GM23338 (cell line): ENCODE measurements around the gene PAX3. TPM values are rescaled to one million over a fixed set of nuclear protein-coding genes. Genes with fewer than 3 reads are reported as not detected.

Experiments used
- ATAC-seq: fragments of 200-7000 bp; cut with Tn5 transposase; 3 replicates; pipeline ENCODE4 v1.9.1; 2020
- DNase-seq: peaks from one replicate; pipeline ENCODE4 v3.0.0-alpha.2; 2015; ENCODE audit warnings: low spot score
- H2AFZ ChIP-seq: fragments of 200-600 bp; sonication (generic); 2 replicates; pipeline ENCODE4 v1.8.0; 2016; ENCODE audit warnings: antibody characterized with exemption, mild to moderate bottlenecking, moderate library complexity
- H3F3A ChIP-seq: fragments of 200-600 bp; sonication (generic); replicated peaks from 2 replicates; pipeline ENCODE4 v1.8.0; 2017; ENCODE audit warnings: antibody characterized with exemption, mixed run types, low read depth
- H3K27ac ChIP-seq: fragments of 200-600 bp; sonication (generic); 2 replicates; pipeline ENCODE4 v1.6.1; 2016; ENCODE audit warnings: low read depth
- H3K27me3 ChIP-seq: fragments of 200-600 bp; sonication (generic); 2 replicates; pipeline ENCODE4 v1.8.0; 2016; ENCODE audit warnings: mild to moderate bottlenecking, mixed run types, moderate library complexity; ENCODE audit not compliant: insufficient read depth
- H3K36me3 ChIP-seq: fragments of 200-600 bp; sonication (generic); 2 replicates; pipeline ENCODE4 v1.8.0; 2016; ENCODE audit warnings: mild to moderate bottlenecking; ENCODE audit not compliant: insufficient read depth
- H3K4me1 ChIP-seq: fragments of 200-600 bp; sonication (generic); 2 replicates; pipeline ENCODE4 v1.8.0; 2016; ENCODE audit warnings: mild to moderate bottlenecking, moderate library complexity; ENCODE audit not compliant: insufficient read depth
- H3K4me2 ChIP-seq: fragments of 200-600 bp; sonication (generic); 2 replicates; pipeline ENCODE4 v1.7.1; 2017; ENCODE audit warnings: mixed run types
- H3K4me3 ChIP-seq: fragments of 200-600 bp; sonication (generic); 2 replicates; pipeline ENCODE4 v1.6.1; 2016; ENCODE audit warnings: mixed run types
- H3K79me2 ChIP-seq: fragments of 200-600 bp; sonication (generic); replicated peaks from 2 replicates; pipeline ENCODE4 v1.8.0; 2017; ENCODE audit warnings: mild to moderate bottlenecking; ENCODE audit not compliant: insufficient read depth
- H3K9me2 ChIP-seq: fragments of 200-600 bp; sonication (generic); 2 replicates; pipeline ENCODE4 v1.8.0; 2017; ENCODE audit not compliant: insufficient read depth
- H4K20me1 ChIP-seq: fragments of 200-600 bp; sonication (generic); replicated peaks from 2 replicates; pipeline ENCODE4 v1.8.0; 2017; ENCODE audit warnings: mild to moderate bottlenecking; ENCODE audit not compliant: insufficient read depth
- H3K27ac Mint-ChIP-seq: 2 replicates; pipeline ENCODE4 v1.8.0; 2020; ENCODE audit warnings: inconsistent platforms, mild to moderate bottlenecking, moderate library complexity, mixed read lengths
- H3K27me3 Mint-ChIP-seq: 3 replicates; pipeline ENCODE4 v1.8.0; 2022; ENCODE audit warnings: low read depth, mild to moderate bottlenecking, moderate library complexity, mixed read lengths, inconsistent platforms; ENCODE audit not compliant: insufficient read depth, poor library complexity
- H3K36me3 Mint-ChIP-seq: 3 replicates; pipeline ENCODE4 v1.8.0; 2021; ENCODE audit warnings: low read depth, mild to moderate bottlenecking, inconsistent platforms, moderate library complexity, mixed read lengths
- H3K4me1 Mint-ChIP-seq: 3 replicates; pipeline ENCODE4 v1.8.0; 2020; ENCODE audit warnings: mild to moderate bottlenecking, inconsistent platforms, mixed read lengths
- H3K4me3 Mint-ChIP-seq: 3 replicates; pipeline ENCODE4 v1.8.0; 2021; ENCODE audit warnings: moderate library complexity, mild to moderate bottlenecking, inconsistent platforms, mixed read lengths
- H3K9me3 Mint-ChIP-seq: 3 replicates; pipeline ENCODE4 v1.8.0; 2020; ENCODE audit warnings: moderate library complexity, mild to moderate bottlenecking, inconsistent platforms, mixed read lengths
- CREB1 ChIP-seq: fragments of 250-450 bp; sonication (Bioruptor Pico); IDR thresholded peaks from 2 replicates; pipeline ENCODE4 v1.5.0; 2020; ENCODE audit warnings: low read depth, mild to moderate bottlenecking, moderate library complexity
- CTCF ChIP-seq, 2 experiments: fragments of 200-600 bp in 1 of 2; sonication (generic) in 1 of 2; conservative IDR thresholded peaks; 2 replicates each; pipeline versions ENCODE4 v1.5.1 to v1.6.1; 2016 to 2017; ENCODE audit warnings: antibody characterized with exemption in 2 of 2, low read depth in 2 of 2, mild to moderate bottlenecking in 2 of 2, moderate library complexity in 1 of 2
- ETS1 ChIP-seq: IDR thresholded peaks from 2 replicates; pipeline ENCODE4 v1.6.1; 2016; ENCODE audit warnings: antibody characterized with exemption
- EZH2 ChIP-seq: fragments of 200-600 bp; sonication (generic); IDR thresholded peaks from one replicate; pipeline ENCODE4 v1.8.0; 2017; ENCODE audit warnings: antibody characterized with exemption, mild to moderate bottlenecking, low read depth; ENCODE audit not compliant: unreplicated experiment
- EZH2phosphoT487 ChIP-seq: fragments of 200-600 bp; sonication (generic); IDR thresholded peaks from one replicate; pipeline ENCODE4 v1.8.1; 2018; ENCODE audit warnings: antibody characterized with exemption; ENCODE audit not compliant: unreplicated experiment
- JUNB ChIP-seq: IDR thresholded peaks from one replicate; pipeline ENCODE4 v1.6.1; 2016; ENCODE audit warnings: antibody characterized with exemption; ENCODE audit not compliant: unreplicated experiment
- NANOG ChIP-seq: IDR thresholded peaks from 2 replicates; pipeline ENCODE4 v1.6.1; 2016; ENCODE audit warnings: antibody characterized with exemption, borderline replicate concordance
- POLR2AphosphoS5 ChIP-seq: IDR thresholded peaks from 2 replicates; pipeline ENCODE4 v1.6.1; 2016; ENCODE audit warnings: antibody characterized with exemption, low read depth
- REST ChIP-seq: IDR thresholded peaks from one replicate; pipeline ENCODE4 v1.6.1; 2018; ENCODE audit warnings: antibody characterized with exemption; ENCODE audit not compliant: unreplicated experiment
- STAT1 ChIP-seq: IDR thresholded peaks from one replicate; pipeline ENCODE4 v1.6.1; 2016; ENCODE audit warnings: antibody characterized with exemption; ENCODE audit not compliant: unreplicated experiment
- ZNF331 ChIP-seq: fragments of 250-450 bp; sonication (Bioruptor Pico); IDR thresholded peaks from 2 replicates; pipeline ENCODE4 v1.5.0; 2020; ENCODE audit warnings: low read depth, mild to moderate bottlenecking, moderate library complexity
- ZNF462 ChIP-seq: fragments of 250-450 bp; sonication (Bioruptor Pico); IDR thresholded peaks from 2 replicates; pipeline ENCODE4 v1.5.0; 2020; ENCODE audit warnings: mild to moderate bottlenecking, moderate library complexity
- polyA plus RNA-seq: library from polyadenylated mRNA; unstranded; fragments of >200 nt; fragmentation: Nextera tagmentation; extraction: Ambion mirVana; gene quantifications from 2 replicates; pipeline ENCODE4 v1.2.1, GENCODE V29; 2016
- total RNA-seq: library from RNA; depleted of rRNA; stranded (reverse); fragments of >200 nt; shearing (Covaris generic); gene quantifications from 2 replicates; pipeline ENCODE4 v1.2.3, GENCODE V29; 2014

PAX3 gene
- total and polyA plus RNA-seq, 2 experiments from 2014 or later = not detected

- TF ChIP-seq POLR2AphosphoS5 (no peak), ETS1 (no peak), CREB1 (no peak)
Measured at GRCh38 chr2:222271854-222272253, 26.9 kb downstream of the PAX3 start (continued).

GRCh38 chr2:222270396-222270795 lies 28.4 kb downstream of the PAX3 start:
- peaks cover 58% of the 10 kb centered on the region for H3K27me3 ChIP-seq
- no peak overlapping the region for H3K27ac ChIP-seq
- no peaks in the 10 kb centered on the region for H3K9me3 Mint-ChIP-seq
- no peak overlapping the region for H3K27ac Mint-ChIP-seq
- no peaks in the 10 kb centered on the region for H3K36me3 ChIP-seq
- no peak overlapping the region for H2AFZ ChIP-seq
- H3K79me2 ChIP-seq = no peaks in the 10 kb centered on the region
- H3K4me3 Mint-ChIP-seq = no peak overlapping the region
- no peak overlapping the region for H3K4me2 ChIP-seq
- no peaks in the 10 kb centered on the region for H3F3A ChIP-seq
- DNase-seq (no peak), ATAC-seq (no peak)
- no peaks in the 10 kb centered on the region for H3K36me3 Mint-ChIP-seq
- H3K4me3 ChIP-seq = no peak overlapping the region
- H3K27me3 Mint-ChIP-seq = peaks cover 16% of the 10 kb centered on the region
- no peaks in the 10 kb centered on the region for H3K9me2 ChIP-seq
- peaks cover 43% of the 10 kb centered on the region for H3K4me1 ChIP-seq
- no peaks in the 10 kb centered on the region for H4K20me1 ChIP-seq
- peaks cover 36% of the 10 kb centered on the region for H3K4me1 Mint-ChIP-seq
- no peak for TF ChIP-seq ETS1
- no peak for TF ChIP-seq REST
- no peak for TF ChIP-seq ZNF462 (CRISPR knock-in tag)
- no peak for TF ChIP-seq CREB1
- no peak for TF ChIP-seq STAT1
- TF ChIP-seq ZNF331 (CRISPR knock-in tag) = no peak
- TF ChIP-seq NANOG = no peak
- no peak for TF ChIP-seq JUNB
- TF ChIP-seq CTCF (conservative IDR thresholded peaks at IDR 0.05; ENCODE audit: low read depth in 2 of 2) = no peak
- TF ChIP-seq EZH2phosphoT487 = no peak
- no peak for TF ChIP-seq EZH2
- TF ChIP-seq POLR2AphosphoS5 = no peak
